PC-9 (cell line): ENCODE measurements around the gene RHOJ. TPM values are rescaled to one million over a fixed set of nuclear protein-coding genes. Genes with fewer than 3 reads are reported as not detected.
A peak's percentile ranks its signal among the peaks of the same experiment; 100 is the strongest.

Experiments
- BruUV-seq: library from RNA; stranded (reverse); fragments of 400-500 nt; replicated peaks from 2 replicates; lab custom pipeline; 2021; lab: Mats Ljungman, UMichigan
- CTCF ChIA-PET: fragments of 300-600 bp; sonication (Branson Sonifier 250); formaldehyde crosslinking; loops from one replicate; lab custom pipeline; 2022; ENCODE audit warnings: antibody characterized with exemption; lab: Charles Lee
- POLR2A ChIA-PET: fragments of 300-600 bp; sonication (Branson Sonifier 250); formaldehyde crosslinking; loops from one replicate; lab custom pipeline; 2022; ENCODE audit warnings: antibody characterized with exemption; ENCODE audit not compliant: unreplicated experiment; lab: Charles Lee
- DNase-seq, 2 experiments: peaks; one replicate each; pipeline versions ENCODE4 v3.0.0 to v3.0.0-alpha.2; 2015 to 2022; ENCODE audit warnings: mixed read lengths in 1 of 2
- H2AFZ ChIP-seq: fragments of 200-600 bp; sonication (generic); 2 replicates; pipeline ENCODE4 v1.8.1; 2017; ENCODE audit warnings: antibody characterized with exemption
- H3F3A ChIP-seq: fragments of 200-600 bp; sonication (generic); 2 replicates; pipeline ENCODE4 v1.8.1; 2017; ENCODE audit warnings: antibody characterized with exemption, mild to moderate bottlenecking, low read depth; ENCODE audit not compliant: insufficient read depth
- H3K27ac ChIP-seq: fragments of 200-600 bp; sonication (generic); 2 replicates; pipeline ENCODE4 v1.6.1; 2016; ENCODE audit warnings: mixed run types
- H3K27me3 ChIP-seq: fragments of 200-600 bp; sonication (generic); 2 replicates; pipeline ENCODE4 v1.6.1; 2016; ENCODE audit warnings: low read depth, mixed run types; ENCODE audit not compliant: insufficient read depth
- H3K36me3 ChIP-seq: fragments of 200-600 bp; sonication (generic); 2 replicates; pipeline ENCODE4 v1.6.1; 2016; ENCODE audit warnings: low read depth, mixed run types
- H3K4me1 ChIP-seq: fragments of 200-600 bp; sonication (generic); replicated peaks from 2 replicates; pipeline ENCODE4 v1.6.1; 2016; ENCODE audit warnings: mixed run types; ENCODE audit not compliant: insufficient read depth
- H3K4me2 ChIP-seq: fragments of 200-600 bp; sonication (generic); 2 replicates; pipeline ENCODE4 v1.6.1; 2017; ENCODE audit warnings: mixed run types
- H3K4me3 ChIP-seq: fragments of 200-600 bp; sonication (generic); 2 replicates; pipeline ENCODE4 v1.6.1; 2016; ENCODE audit warnings: mixed run types
- H3K79me2 ChIP-seq: fragments of 200-600 bp; sonication (generic); 2 replicates; pipeline ENCODE4 v1.6.1; 2017; ENCODE audit warnings: low read depth, mixed run types
- H3K9me2 ChIP-seq: fragments of 200-600 bp; sonication (generic); 2 replicates; pipeline ENCODE4 v1.8.1; 2017; ENCODE audit warnings: mild to moderate bottlenecking; ENCODE audit not compliant: insufficient read depth
- H3K9me3 ChIP-seq: fragments of 200-600 bp; sonication (generic); 2 replicates; pipeline ENCODE4 v1.8.1; 2016; ENCODE audit warnings: low read depth; ENCODE audit not compliant: insufficient read depth
- H4K20me1 ChIP-seq: fragments of 200-600 bp; sonication (generic); 2 replicates; pipeline ENCODE4 v1.8.1; 2017; ENCODE audit not compliant: insufficient read depth
- CTCF ChIP-seq: fragments of 200-600 bp; sonication (generic); conservative IDR thresholded peaks from 2 replicates; pipeline ENCODE4 v1.6.1; 2017; ENCODE audit warnings: mixed run types, antibody characterized with exemption, mild to moderate bottlenecking, moderate library complexity
- EZH2 ChIP-seq: fragments of 200-600 bp; sonication (generic); IDR thresholded peaks from 2 replicates; pipeline ENCODE4 v1.8.0; 2017; ENCODE audit warnings: antibody characterized with exemption, low read depth
- intact Hi-C: fragments of 100-400 bp; cut with micrococcal nuclease; formaldehyde crosslinking; loops from one replicate; pipeline ENCODE4 v1.10.0; 2022; ENCODE audit not compliant: unreplicated experiment
- total RNA-seq: library from RNA; stranded (reverse); gene quantifications from 2 replicates; pipeline ENCODE4 v1.2.3, GENCODE V29; 2021

Gene RHOJ
- total RNA-seq, 1 experiment from 2014 or later, result not detected

- no peaks in the 10 kb centered on the region for H3K36me3 ChIP-seq
- H3K4me2 ChIP-seq, result no peak overlapping the region
- H3K27ac ChIP-seq, result no peak overlapping the region
- intact Hi-C loops, result loop anchor here (1.0 to 10.0 kb wide), 2 partner anchors 996 to 1146 kb away; no protein-coding TSS in a partner anchor
- H2AFZ ChIP-seq, result no peak overlapping the region
- ChIA-PET CTCF (interaction anchor here (0.6 kb wide), 1 partner anchor 179 kb away, joined by 13 read pairs; no protein-coding TSS in a partner anchor), POLR2A (no interaction called here)
- H3K9me2 ChIP-seq, result no peaks in the 10 kb centered on the region
- no peaks in the 10 kb centered on the region for H3K4me1 ChIP-seq
- DNase-seq, result peak in 1 of 2 experiments; percentile 31
- TF ChIP-seq EZH2 (no peak), CTCF (peak; percentile 73)
- no peaks in the 10 kb centered on the region for H4K20me1 ChIP-seq
- no peaks in the 10 kb centered on the region for H3K9me3 ChIP-seq
- H3K27me3 ChIP-seq, result 0 out of 2 replicates have a peak, but pooled peaks cover 3% of the 10 kb centered on the region
- H3K4me3 ChIP-seq, result no peak overlapping the region
- no peaks in the 10 kb centered on the region for H3K79me2 ChIP-seq
- BruUV-seq, result no TSS peak
- H3F3A ChIP-seq, result no peaks in the 10 kb centered on the region
These were observed 104.6 kb downstream of the RHOJ start for GRCh38 chr14:63308723-63309317.

- Histone ChIP-seq H3K9me3 (no peaks in the 10 kb centered on the region; the same call in 1 of the 2 replicates), H3K4me3 (no peak within 1 kb of the TSS), H3K27me3 (no peaks in the 10 kb centered on the region), H3K4me2 (no peak within 1 kb of the TSS), H3K4me1 (no peaks in the 10 kb centered on the region), H3K36me3 (no peaks in the 10 kb centered on the region), H3K27ac (no peak within 1 kb of the TSS), H2AFZ (no peak within 1 kb of the TSS), H3F3A (no peaks in the 10 kb centered on the region), H4K20me1 (no peaks in the 10 kb centered on the region), H3K79me2 (no peaks in the 10 kb centered on the region), H3K9me2 (no peaks in the 10 kb centered on the region)
- CTCF ChIA-PET, result no interaction called here
- no peak for DNase-seq
- intact Hi-C loops, result no loop called here
- POLR2A ChIA-PET, result no interaction called here
- BruUV-seq, result no TSS peak
- TF ChIP-seq EZH2 (no peak), CTCF (no peak)
These were observed 114.6 kb downstream of the RHOJ start, which contains the start of gene GPHB5 for GRCh38 chr14:63318835-63319234. GPHB5 (minus strand) TSS chr14:63318935; CDS start chr14:63317849, 1,086 bp downstream.

GRCh38 chr14:63322472-63322871, 118.2 kb downstream of the RHOJ start:
- Histone ChIP-seq H3K27me3 (no peaks in the 10 kb centered on the region), H3F3A (no peaks in the 10 kb centered on the region), H2AFZ (no peak overlapping the region), H3K9me3 (no peaks in the 10 kb centered on the region; the same call in 1 of the 2 replicates), H3K9me2 (no peaks in the 10 kb centered on the region), H3K27ac (no peak overlapping the region), H3K79me2 (no peaks in the 10 kb centered on the region), H3K4me1 (no peaks in the 10 kb centered on the region), H3K4me2 (no peak overlapping the region), H3K4me3 (no peak overlapping the region), H4K20me1 (no peaks in the 10 kb centered on the region), H3K36me3 (no peaks in the 10 kb centered on the region)
- no peak for DNase-seq
- CTCF ChIA-PET, result no interaction called here
- no TSS peak for BruUV-seq
- intact Hi-C loops, result no loop called here
- POLR2A ChIA-PET, result no interaction called here
- TF ChIP-seq CTCF, result no peak
- no peak for TF ChIP-seq EZH2
